GM21390 (cell line): ENCODE data around the gene PCYT1B.
"Not testable (repeated sequence)": the region's sequence is repeated elsewhere in the genome, so short reads cannot be mapped to it uniquely, and the experiment has no call there.

Source experiments
- ATAC-seq: cut with Tn5 transposase; IDR thresholded peaks from one replicate; pipeline ENCODE4 v1.9.1; 2021; ENCODE audit not compliant: unreplicated experiment

Gene PCYT1B

DNA sequence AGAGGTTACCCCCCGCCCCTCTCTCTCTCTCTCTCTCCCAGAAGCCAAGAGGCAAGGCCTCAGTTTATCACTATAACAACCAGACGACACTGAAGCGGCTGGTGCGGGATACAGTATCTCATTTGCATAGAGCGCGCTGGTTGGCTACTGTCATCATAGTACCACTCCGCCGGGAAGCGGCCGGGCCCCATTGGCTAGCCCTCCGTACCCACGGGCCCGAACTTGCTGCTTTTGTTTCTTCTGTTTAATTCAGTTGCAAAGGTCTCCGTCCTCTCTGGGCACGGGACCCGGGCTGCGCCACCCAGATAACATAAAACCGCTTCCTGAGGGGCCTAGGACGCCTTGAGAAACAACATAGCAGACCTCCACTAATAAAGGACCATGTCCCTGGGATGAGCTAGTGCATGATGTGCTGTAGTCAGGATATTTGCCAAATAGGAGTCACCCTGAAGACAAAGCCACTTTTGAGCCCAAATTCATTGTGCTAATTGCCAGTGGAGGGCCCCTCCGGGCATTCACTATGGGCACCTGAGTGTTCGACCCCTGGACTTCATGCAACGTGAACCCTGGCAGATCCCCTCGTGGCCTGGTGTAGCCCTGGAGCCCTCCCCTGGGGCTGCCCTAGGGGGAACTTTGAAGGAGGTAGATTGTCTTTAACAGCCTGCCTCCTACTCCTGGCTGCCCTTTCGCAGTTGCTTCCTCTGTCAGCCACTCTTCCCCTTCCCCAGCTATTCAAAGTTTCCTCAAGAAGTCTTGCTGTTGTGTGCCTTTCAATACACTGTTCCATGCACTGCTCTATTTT, at the start of gene PCYT1B:
PCYT1B (minus strand) TSS at position 91 of the 802 bp plus-strand sequence. CDS start 242 bp downstream, outside the sequence.
- peak; percentile 98 for ATAC-seq

DNA sequence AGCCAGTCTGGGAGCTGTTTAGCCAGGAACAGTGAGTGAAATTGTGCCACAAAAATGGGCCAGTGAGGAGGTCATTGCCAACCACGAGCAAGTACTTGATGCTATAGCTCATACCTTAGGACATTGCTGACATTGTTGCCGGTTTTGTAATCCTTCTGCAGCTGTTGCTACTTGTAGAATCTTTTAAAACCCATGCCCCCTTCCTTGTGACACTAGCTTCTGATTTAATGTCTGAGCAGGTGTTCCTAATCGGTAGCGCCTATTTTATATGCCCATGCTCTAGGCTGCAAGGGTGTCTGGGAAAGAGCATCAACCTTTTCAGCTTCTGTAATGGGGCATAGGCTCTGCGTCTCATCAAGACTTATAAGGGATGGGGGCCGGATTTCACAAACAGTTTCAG, 49.1 kb upstream of the PCYT1B start:
- ATAC-seq = no peak

DNA sequence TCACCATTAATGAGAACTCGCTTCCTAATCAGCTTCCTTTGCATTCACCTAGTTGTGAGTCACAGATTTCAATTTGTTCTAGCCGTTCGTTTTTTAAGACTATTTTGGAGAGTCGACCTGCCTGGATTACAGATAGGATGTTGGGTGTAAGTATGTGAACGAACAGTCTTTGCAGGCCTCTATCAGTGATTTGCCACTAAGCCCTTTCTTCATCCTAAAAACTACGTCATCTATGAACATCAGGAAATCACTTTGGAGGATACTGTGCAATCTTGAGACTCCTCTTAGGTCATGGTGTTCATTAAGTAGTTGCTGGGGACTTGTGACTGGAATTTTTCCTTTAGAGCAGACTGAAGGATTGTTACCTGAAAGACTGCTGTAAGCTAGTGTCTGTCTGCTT, 47.7 kb upstream of the PCYT1B start:
- ATAC-seq = no peak

DNA sequence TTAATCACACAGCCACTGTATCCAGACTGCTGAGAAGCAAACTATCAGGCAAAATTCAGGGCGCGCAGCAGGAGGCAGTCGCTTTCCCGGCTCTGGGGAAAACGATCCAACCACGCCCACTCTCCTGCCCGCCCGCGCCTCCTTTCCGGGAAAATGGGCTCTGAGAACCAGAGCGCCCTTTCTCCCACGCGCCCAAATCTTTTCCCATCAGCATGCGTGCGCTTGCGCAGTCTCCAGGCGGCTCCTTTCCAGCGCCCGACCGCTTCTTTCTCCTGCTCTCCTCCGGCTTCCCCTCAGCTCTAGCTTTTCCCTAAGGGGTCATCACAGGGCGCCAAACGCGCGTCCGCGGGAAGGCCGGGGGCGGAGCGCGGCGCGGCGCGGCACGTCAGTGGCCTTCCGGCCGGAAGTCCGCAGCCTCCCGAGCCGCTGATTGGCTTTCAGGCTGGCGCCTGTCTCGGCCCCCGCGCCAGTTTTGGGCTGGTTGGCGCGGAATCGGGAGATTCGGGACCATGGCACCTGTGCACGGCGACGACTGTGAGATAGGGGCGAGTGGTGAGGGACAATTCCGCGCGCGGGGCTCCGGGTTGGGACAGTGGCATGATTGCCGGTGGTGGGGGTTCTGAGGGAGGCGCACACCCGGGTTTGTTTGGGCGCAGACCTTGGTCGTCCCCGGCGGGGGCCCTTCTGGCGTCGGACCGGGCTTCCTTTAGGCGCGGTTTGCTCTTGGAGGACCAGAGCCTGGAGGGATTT, 46.5 kb upstream of the PCYT1B start, which contains the start of gene POLA1:
POLA1 (plus strand) TSS at position 466 of the 750 bp plus-strand sequence; CDS start at position 510, 44 bp downstream.
- ATAC-seq = peak; percentile 95

DNA sequence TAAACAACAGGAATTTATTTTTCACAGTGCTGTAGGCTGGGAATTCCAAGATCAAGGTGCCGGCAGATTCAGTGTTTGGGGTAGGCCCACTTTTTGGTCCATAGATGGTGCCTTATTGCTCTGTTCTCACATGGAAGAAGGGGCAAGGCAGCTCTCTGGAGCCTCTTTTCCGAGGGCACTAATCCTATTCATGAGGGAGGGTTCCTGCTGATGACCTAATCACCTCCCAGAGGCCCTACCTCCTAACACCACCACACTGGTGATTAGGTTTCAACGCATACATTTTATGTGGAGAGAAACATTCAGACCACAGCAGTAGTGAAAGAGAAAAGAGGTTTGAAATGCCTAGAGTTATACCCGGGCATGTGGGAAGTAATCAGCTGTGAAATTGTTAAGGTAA, 45.2 kb upstream of the PCYT1B start:
- no peak for ATAC-seq

DNA sequence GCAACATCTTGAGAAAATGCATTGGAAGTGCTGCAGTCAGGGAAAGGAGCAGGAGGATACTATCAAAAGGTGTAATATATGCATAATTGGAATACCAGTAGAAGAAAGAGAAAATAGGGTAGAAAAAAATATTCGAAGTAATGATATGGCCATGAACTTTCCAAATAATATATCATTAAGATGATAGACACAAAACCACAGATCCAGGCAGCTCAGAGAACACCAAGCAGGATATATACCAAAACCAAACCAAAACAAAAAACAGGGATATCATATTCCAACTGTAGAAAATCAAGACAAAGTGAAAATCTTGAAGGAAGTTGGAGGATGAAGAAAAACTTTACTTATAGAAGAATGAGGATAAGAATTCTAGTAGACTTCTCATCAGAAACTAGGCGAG, 36.9 kb upstream of the PCYT1B start:
- no peak for ATAC-seq

DNA sequence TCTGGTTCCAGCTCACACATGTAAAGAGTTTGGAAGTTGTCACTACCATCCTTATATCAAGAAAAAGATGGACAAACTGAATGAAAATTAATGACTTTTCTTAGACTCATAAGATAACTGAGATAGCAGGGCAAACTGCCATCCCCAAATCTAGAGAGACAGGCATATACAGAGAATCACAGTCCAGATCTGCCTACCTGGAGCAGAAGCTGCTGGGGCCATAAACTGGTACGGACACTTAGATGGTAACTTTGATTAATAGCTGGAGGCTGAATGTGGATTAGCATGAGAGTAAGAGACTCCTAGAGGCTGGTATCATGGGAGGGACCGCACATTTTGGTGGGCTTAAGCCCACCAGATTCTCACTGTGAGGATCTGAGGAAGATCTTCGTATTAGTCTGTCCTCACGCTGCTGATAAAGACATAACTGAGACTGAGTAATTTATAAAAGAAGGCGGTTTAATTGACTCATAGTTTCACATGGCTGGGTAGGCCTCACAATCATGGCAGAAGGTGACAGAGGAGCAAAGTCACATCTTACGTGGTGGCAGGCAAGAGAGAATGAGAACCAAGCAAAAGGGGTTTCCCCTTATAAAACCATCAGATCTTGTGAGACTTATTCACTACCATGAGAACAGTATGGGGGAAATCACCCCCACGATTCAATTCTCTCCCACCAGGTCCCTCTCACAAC, 35.7 kb upstream of the PCYT1B start:
- ATAC-seq = no peak

DNA sequence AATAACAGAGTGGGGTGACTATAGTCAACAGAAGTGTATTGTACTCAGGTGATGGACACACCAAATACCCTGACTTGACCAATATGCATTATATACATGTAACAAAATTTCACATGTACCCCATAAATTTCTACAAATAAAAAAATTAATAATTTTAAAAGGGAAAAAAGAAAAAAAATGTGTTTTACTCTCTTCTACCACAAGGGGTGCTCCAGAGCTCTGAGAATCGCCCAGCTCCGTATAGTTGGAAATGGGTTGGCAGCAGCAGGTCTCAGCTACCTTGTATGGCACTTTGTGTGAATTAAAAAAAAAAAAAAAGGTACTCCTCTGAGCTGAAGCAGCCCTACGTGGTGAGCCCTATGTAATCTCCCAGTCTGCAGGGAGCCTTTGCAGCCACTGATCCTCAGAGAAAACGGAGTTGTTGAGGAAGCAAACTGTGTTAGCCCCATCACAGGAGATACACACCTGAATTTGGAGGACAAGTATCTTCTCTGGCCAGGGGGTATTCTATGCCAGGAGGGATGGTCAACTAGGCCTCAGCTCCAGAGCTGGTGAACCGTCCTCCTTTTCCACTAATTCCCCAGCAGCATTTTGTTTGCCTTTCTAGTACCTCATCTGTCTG, 29.4 kb upstream of the PCYT1B start:
- ATAC-seq = no peak

DNA sequence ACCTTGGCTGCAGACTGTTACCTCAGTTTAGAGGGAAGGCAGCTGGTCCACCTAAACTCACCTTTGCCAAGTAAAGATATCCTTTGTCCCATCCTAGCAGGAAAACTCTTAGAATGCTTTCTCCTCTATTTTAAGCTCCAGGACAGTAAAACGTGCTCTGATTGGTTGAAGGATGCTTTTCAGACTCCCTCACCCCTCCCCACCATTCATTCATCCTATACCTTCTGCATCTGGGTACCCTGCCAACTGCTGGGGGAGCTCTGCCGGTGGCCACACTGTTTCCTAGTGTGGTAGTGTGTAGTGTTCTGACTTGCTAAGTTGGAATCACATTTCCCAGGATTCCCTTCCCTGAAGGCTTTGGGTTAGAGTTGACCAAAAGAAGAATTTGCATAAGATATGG, 26.3 kb upstream of the PCYT1B start:
- ATAC-seq = no peak

DNA sequence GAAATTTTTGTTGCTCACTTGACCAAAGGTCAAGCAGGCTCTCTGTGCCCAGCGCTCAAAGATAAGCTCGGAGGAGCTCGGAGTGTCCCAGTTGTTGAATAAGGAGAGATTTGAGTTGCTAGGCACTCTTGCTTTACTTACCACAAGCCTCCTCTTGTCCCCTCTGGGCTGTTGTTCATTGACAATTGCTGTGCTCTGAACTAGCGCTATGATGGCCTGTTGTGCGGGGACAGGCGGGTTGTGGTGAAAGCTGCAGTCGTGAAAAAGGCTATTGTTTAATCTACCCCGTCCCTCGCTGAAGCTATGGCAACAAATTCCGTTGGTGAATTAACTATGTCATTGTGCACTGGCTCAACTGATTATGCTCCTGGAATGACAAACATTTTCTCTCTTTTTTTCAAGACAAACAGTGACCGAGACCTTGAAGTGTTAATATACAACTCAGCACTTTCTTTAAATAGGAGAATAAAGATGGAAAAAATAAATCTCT, 25.6 kb upstream of the PCYT1B start:
- no peak for ATAC-seq

DNA sequence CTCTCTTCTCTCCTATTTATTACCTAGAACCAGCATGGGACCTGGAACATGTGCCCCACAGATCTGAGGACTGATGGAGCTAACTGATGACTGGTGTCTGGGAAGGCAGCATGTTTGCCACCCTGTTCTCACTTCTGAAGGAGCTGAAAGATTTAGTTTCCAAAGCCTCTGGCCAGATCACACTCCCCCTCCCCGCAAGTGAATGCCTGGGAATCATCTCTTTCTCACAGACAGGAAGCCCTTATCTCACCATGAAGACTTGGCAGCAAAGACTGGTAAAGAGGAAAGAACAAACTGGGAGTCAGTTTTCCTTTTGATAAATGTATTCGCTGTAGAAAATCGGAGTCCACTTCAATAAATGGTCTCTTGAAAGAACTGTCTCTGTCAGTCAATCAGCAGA, 21.0 kb upstream of the PCYT1B start:
- ATAC-seq = no peak

DNA sequence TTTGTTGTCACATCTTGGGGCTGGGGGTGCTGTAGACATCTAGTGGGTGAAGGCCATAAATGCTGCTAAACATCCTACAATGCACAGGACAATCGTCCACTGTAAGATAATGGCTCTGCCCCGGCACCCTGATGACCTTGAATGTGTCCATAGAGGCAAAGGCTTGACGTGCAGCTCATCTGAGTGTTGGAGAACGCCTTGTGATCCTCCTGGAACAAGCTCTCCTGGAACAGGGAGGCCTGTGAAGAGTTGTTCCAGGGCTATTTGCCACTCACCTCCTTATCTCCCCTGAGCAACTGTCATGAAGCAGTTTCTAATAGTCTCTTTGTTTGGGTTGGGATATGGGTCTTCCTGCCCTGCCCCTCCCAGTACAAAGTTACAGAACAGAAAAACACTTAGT, 15.2 kb upstream of the PCYT1B start:
- no peak for ATAC-seq

DNA sequence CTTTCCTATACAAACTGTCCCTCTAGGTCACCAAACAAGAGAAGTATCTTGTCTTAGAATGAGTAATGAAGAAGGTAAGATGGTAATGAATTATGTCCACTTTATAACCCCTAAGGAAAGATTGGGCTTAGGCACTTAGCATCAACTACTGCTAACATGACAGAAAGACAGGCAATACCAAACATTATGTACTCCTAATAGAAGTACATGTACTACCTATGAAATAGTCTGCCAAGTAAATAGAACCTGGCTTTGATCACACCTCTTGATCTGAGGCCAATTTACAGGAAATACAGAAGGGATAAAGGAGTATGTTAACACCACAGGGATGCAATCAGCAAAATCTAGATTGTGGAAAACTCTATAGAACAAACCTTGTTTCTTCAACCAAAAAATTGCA, 14.1 kb upstream of the PCYT1B start:
- no peak for ATAC-seq

DNA sequence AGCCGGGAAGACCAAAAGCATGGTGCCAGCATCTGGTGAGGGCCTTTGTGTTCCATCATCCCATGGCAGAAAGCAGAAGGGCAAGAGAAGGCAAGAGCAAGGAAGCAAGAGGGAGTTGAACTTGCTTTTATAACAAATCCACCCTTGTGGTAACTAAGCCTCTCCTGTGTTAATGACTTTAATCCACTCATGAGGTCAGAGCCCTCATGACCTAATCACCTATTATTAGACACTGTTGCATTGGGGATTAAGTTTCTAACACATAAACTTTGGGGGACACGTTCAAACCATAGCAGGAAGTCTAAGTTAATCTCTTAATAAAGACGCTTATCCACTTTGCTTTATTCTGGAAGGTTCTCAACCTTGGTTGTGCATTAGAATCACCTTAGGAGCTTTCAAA, 12.5 kb upstream of the PCYT1B start:
- no peak for ATAC-seq

DNA sequence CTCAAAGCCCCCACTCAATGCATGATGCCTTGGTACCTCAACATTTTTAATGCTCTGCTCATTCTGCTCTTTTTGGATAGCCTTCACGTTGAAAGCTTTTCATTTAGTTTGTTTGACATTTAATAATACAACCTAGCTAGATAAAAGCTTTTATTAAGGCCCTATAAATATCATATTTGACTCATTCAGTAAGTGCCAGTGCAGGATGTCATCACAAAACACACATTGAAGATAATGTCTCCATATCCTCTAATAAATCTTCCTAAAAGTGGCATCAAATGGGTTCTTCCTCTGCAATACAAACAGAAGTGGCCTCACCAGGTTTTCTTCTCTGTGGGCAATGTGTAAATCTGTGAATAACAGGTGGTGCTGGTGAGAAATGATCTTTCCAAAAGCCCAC, 12.0 kb upstream of the PCYT1B start:
- no peak for ATAC-seq

DNA sequence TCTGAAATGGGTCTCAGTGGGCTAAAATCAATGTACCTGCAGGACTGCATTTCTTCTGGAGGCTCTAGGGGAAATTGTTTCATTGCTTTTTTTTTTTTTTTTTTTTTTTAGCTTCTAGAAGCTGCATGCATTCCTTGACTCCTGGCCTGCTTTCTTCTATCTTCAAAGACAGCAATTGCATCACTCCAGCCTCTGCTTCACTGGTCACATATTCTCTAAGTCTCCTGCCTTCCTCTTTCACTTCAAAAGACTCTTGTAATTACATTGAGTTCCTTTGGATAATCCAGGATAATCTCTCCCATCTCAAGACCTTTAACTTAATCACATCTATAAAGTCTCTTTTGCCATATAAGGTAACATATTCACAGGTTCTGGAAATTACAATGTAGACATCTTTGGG, 11.3 kb upstream of the PCYT1B start:
- ATAC-seq = no peak

DNA sequence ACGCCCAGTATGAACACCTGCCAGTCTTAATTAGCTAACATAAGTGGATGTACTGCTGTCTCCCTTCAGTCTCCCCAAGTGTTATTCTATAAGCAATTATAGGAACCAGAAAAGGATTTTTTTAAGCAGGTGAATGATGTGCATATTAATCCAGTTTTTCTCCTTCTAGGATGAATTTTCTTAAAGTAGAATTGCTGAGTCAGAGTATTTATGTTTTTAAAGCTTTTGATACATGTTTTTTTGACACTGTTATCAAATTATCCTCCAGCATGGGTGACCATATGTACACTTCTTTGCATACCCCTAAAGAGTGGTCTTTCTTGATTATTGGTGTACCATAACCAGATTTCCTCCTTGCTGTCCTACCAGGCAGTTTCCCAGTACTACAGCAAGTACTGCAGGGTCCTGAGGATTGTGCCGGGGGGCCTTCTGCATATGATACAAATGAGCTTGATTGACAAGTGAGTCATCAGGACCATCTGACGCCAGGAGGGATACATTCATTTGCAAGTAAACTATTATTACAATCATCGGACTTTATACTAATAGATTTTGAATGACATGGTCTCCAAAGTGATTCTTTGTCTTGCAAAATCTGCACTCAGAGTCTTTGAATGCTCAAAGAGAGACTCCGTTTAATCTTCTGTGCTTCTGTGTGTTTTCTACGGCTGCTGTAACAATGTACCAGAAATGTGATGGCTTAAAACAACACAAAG, 10.7 kb upstream of the PCYT1B start:
- ATAC-seq = no peak

DNA sequence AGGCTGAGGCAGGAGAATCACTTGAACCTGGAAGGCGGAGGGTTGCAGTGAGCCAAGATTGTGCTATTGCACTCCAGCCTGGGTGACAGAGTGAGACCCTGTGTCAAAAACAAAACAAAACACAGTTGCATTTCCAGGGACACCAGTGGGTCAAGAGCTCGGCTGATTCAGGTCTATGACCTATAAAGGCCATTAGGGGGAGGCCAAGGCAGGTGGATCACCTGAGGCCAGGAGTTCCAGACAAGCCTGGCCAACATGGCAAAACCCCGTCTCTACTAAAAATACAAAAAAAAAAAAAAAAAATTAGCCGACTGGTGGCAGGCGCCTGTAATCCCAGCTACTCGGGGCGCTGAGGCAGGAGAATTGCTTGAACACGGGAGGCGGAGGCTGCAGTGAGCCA, 8.5 kb upstream of the PCYT1B start:
- ATAC-seq = not testable (repeated sequence)

DNA sequence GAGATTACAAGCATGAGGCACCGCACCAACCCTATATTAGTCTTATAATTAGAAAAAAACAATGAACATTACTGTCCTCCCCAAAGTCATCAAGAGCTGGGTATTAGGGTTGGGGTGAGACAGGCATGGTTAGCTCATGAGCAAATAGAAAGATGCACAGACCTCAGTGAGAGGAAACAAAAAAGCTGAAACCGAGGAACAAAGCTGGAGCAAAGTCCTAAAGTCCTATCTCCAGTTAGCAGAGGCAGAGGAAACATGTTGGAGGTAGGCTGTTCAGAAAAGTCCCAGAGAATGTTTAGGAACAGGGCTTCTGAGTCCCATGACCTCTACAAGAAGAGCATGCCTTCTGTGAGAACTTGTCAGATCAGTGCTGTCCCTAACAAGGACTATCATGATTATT, 4.6 kb upstream of the PCYT1B start:
- ATAC-seq = no peak

DNA sequence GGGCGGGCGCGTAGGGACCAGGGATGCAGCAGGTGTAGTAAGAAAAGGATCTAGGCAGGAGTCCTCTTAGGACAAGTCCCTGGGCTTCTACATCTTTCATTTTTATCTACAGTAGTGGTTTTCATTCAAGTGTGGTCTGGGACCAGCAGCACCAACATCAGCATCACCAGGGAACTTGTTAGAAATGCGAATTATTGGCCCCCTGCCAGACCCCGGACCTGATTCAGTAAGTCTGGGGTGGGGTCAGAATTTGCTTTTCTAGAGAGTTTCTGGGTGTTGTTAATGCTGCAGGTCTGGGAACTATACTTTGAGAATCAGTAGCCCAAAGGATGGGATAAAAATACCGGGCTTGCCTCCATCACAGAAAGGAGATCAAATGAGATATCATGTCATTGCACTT, 1.3 kb upstream of the PCYT1B start:
- no peak for ATAC-seq
